HL-60 (cell line): ENCODE results near the gene TPPP2.
"Not testable (repeated sequence)": the region's sequence is repeated elsewhere in the genome, so short reads cannot be mapped to it uniquely, and the experiment has no call there.

Experiments
- DNase-seq, 2 experiments: peaks; one replicate each; pipeline ENCODE4 v3.0.0-alpha.2; 2010 to 2020; ENCODE audit warnings: low read depth in 1 of 2, low spot score in 1 of 2
- H3K27ac ChIP-seq: fragments of 250-450 bp; sonication (Bioruptor Pico); replicated peaks from 2 replicates; pipeline ENCODE4 v1.5.1; 2020; ENCODE audit warnings: mild to moderate bottlenecking, moderate library complexity
- H3K27me3 ChIP-seq: fragments of 250-450 bp; sonication (Bioruptor Pico); 2 replicates; pipeline ENCODE4 v1.5.1; 2021; ENCODE audit warnings: mild to moderate bottlenecking, moderate library complexity; ENCODE audit not compliant: insufficient read depth, poor library complexity, severe bottlenecking
- H3K4me3 ChIP-seq: replicated peaks from 2 replicates; pipeline ENCODE4 v1.5.1; 2011; ENCODE audit warnings: mild to moderate bottlenecking, control low read depth, low read length; ENCODE audit not compliant: insufficient read depth
- CTCF ChIP-seq: IDR thresholded peaks from one replicate; pipeline ENCODE4 v1.5.1; 2011; ENCODE audit warnings: low read length, control low read depth, inconsistent platforms; ENCODE audit not compliant: insufficient read depth
- GABPA ChIP-seq: IDR thresholded peaks from 2 replicates; pipeline ENCODE4 v1.6.1; 2012; ENCODE audit warnings: low read depth
- POLR2AphosphoS5 ChIP-seq: IDR thresholded peaks from 2 replicates; pipeline ENCODE4 v1.6.1; 2012; ENCODE audit warnings: low read depth
- REST ChIP-seq: IDR thresholded peaks from 2 replicates; pipeline ENCODE4 v1.6.1; 2012; ENCODE audit warnings: low read depth; ENCODE audit not compliant: insufficient replicate concordance
- SPI1 ChIP-seq: IDR thresholded peaks from 2 replicates; pipeline ENCODE4 v1.6.1; 2012; ENCODE audit warnings: low read depth, mild to moderate bottlenecking, borderline replicate concordance

TPPP2 gene

GRCh38 chr14:20998674-20999366 lies 31.2 kb upstream of the TPPP2 start, which contains the start of gene SLC39A2:
SLC39A2 (plus strand) TSS chr14:20999293; CDS start chr14:20999447, 154 bp downstream.
- no peak for DNase-seq
- no peaks in the 10 kb centered on the region for H3K27me3 ChIP-seq
- no peak for TF ChIP-seq REST
- TF ChIP-seq SPI1: no peak
- TF ChIP-seq CTCF: no peak
- no peak for TF ChIP-seq POLR2AphosphoS5
- TF ChIP-seq GABPA: no peak
- no peak within 1 kb of the TSS for H3K4me3 ChIP-seq
- H3K27ac ChIP-seq: no peak within 1 kb of the TSS

- Histone ChIP-seq H3K4me3 (no peak overlapping the region), H3K27ac (no peak overlapping the region), H3K27me3 (no peaks in the 10 kb centered on the region)
- no peak for TF ChIP-seq POLR2AphosphoS5
- no peak for DNase-seq
Observed at GRCh38 chr14:20999591-20999990, 30.4 kb upstream of the TPPP2 start.

- H3K27ac ChIP-seq: no peak overlapping the region
- no peaks in the 10 kb centered on the region for H3K27me3 ChIP-seq
- no peak for DNase-seq
- no peak for TF ChIP-seq REST
- no peak for TF ChIP-seq GABPA
- no peak for TF ChIP-seq POLR2AphosphoS5
- no peak for TF ChIP-seq CTCF
- no peak for TF ChIP-seq SPI1
- H3K4me3 ChIP-seq: no peak overlapping the region
Observed at GRCh38 chr14:21001218-21001617, 28.8 kb upstream of the TPPP2 start.

- no peak for DNase-seq
- no peak for TF ChIP-seq GABPA
- Histone ChIP-seq H3K27ac (no peak overlapping the region), H3K27me3 (no peaks in the 10 kb centered on the region), H3K4me3 (no peak overlapping the region)
Observed at GRCh38 chr14:21003788-21004346, 26.1 kb upstream of the TPPP2 start.

- H3K27ac ChIP-seq, DNase-seq, H3K4me3 ChIP-seq: not testable (repeated sequence)
Observed at GRCh38 chr14:21009721-21010120, 20.3 kb upstream of the TPPP2 start.

More at GRCh38 chr14:21009721-21010120, 20.3 kb upstream of the TPPP2 start:
- not testable (repeated sequence) for H3K27me3 ChIP-seq
